Astrocyte (in vitro differentiated cells and primary cell): Measurements from ENCODE around the gene C9orf152. TPM values are rescaled to one million over a fixed set of nuclear protein-coding genes. Genes with fewer than 3 reads are reported as not detected.
A peak's percentile ranks its signal among the peaks of the same experiment; 100 is the strongest.

Experiments used
- DNase-seq: peaks from one replicate; pipeline ENCODE4 v3.0.0-alpha.2; 2010; ENCODE audit warnings: low read depth
- FAIRE-seq: peaks from 2 replicates; lab custom pipeline; 2011; peaks lifted over from hg19 to GRCh38; lab: Jason Lieb, UNC
- H2AFZ ChIP-seq: 2 replicates; pipeline ENCODE4 v1.6.0; 2012; ENCODE audit warnings: low read depth, low read length, inconsistent platforms
- H3K27ac ChIP-seq: 2 replicates; pipeline ENCODE4 v1.5.1; 2011; ENCODE audit warnings: low read depth, low read length, inconsistent platforms
- H3K27me3 ChIP-seq: 2 replicates; pipeline ENCODE4 v1.6.0; 2011; ENCODE audit warnings: low read length, inconsistent platforms; ENCODE audit not compliant: insufficient read depth
- H3K36me3 ChIP-seq: 2 replicates; pipeline ENCODE4 v1.5.1; 2011; ENCODE audit warnings: low read length, inconsistent platforms; ENCODE audit not compliant: insufficient read depth
- H3K4me1 ChIP-seq: 2 replicates; pipeline ENCODE4 v1.5.1; 2011; ENCODE audit warnings: low read length, inconsistent platforms; ENCODE audit not compliant: insufficient read depth
- H3K4me2 ChIP-seq: 2 replicates; pipeline ENCODE4 v1.6.0; 2012; ENCODE audit warnings: low read length, inconsistent platforms
- H3K4me3 ChIP-seq: 2 replicates; pipeline ENCODE4 v1.5.1; 2011; ENCODE audit warnings: low read depth, mild to moderate bottlenecking, low read length, inconsistent platforms; ENCODE audit not compliant: insufficient read depth
- H3K79me2 ChIP-seq: 2 replicates; pipeline ENCODE4 v1.6.0; 2012; ENCODE audit warnings: mild to moderate bottlenecking, low read length, inconsistent platforms; ENCODE audit not compliant: insufficient read depth
- H3K9ac ChIP-seq: 2 replicates; pipeline ENCODE4 v1.6.0; 2012; ENCODE audit warnings: mild to moderate bottlenecking, low read length, inconsistent platforms
- H3K9me3 ChIP-seq: 2 replicates; pipeline ENCODE4 v1.5.1; 2012; ENCODE audit warnings: low read depth, mild to moderate bottlenecking, low read length, inconsistent platforms; ENCODE audit not compliant: insufficient read depth
- H4K20me1 ChIP-seq: 2 replicates; pipeline ENCODE4 v1.6.0; 2012; ENCODE audit warnings: low read length, inconsistent platforms; ENCODE audit not compliant: insufficient read depth
- H3K27ac Mint-ChIP-seq: one replicate; pipeline ENCODE4 v1.8.0; 2021; ENCODE audit warnings: mild to moderate bottlenecking, mixed read lengths; ENCODE audit not compliant: unreplicated experiment
- H3K27me3 Mint-ChIP-seq: one replicate; pipeline ENCODE4 v1.8.0; 2021; ENCODE audit warnings: low read depth, mixed read lengths; ENCODE audit not compliant: unreplicated experiment
- H3K36me3 Mint-ChIP-seq: one replicate; pipeline ENCODE4 v1.8.0; 2021; ENCODE audit warnings: low read depth, mixed read lengths; ENCODE audit not compliant: unreplicated experiment
- H3K4me1 Mint-ChIP-seq: one replicate; pipeline ENCODE4 v1.8.0; 2021; ENCODE audit warnings: low read depth, mixed read lengths; ENCODE audit not compliant: unreplicated experiment
- H3K4me3 Mint-ChIP-seq: one replicate; pipeline ENCODE4 v1.8.0; 2021; ENCODE audit warnings: mild to moderate bottlenecking, moderate library complexity, mixed read lengths; ENCODE audit not compliant: unreplicated experiment
- H3K9me3 Mint-ChIP-seq: one replicate; pipeline ENCODE4 v1.8.0; 2021; ENCODE audit warnings: mild to moderate bottlenecking, mixed read lengths; ENCODE audit not compliant: unreplicated experiment
- CTCF ChIP-seq: IDR thresholded peaks from 2 replicates; pipeline ENCODE4 v1.5.1; 2011; ENCODE audit warnings: low read depth, mild to moderate bottlenecking, inconsistent platforms, low read length, moderate library complexity; ENCODE audit not compliant: insufficient read depth
- EZH2 ChIP-seq: IDR thresholded peaks from 2 replicates; pipeline ENCODE4 v1.6.1; 2012; ENCODE audit warnings: mild to moderate bottlenecking, low read length, inconsistent platforms; ENCODE audit not compliant: insufficient read depth
- total RNA-seq: library from RNA; stranded (reverse); gene quantifications from 2 replicates; pipeline ENCODE4 v1.2.1, GENCODE V29; 2021

The C9orf152 gene
- total RNA-seq, 1 donor from 2014 or later = 0.07 TPM

GRCh38 chr9:110214586-110215355 is 6.8 kb upstream of the C9orf152 start:
- no peaks in the 10 kb centered on the region for H3K9me3 ChIP-seq
- no peaks in the 10 kb centered on the region for H3K36me3 ChIP-seq
- no peak overlapping the region for H3K27ac Mint-ChIP-seq
- peaks cover 3% of the 10 kb centered on the region for H3K27me3 Mint-ChIP-seq
- H2AFZ ChIP-seq = no peak overlapping the region
- no peaks in the 10 kb centered on the region for H3K36me3 Mint-ChIP-seq
- no peak overlapping the region for H3K4me2 ChIP-seq
- peaks cover 7% of the 10 kb centered on the region for H3K9me3 Mint-ChIP-seq
- TF ChIP-seq EZH2 = no peak
- TF ChIP-seq CTCF = no peak
- H3K4me3 Mint-ChIP-seq = no peak overlapping the region
- no peaks in the 10 kb centered on the region for H3K79me2 ChIP-seq
- peaks cover 4% of the 10 kb centered on the region for H3K27me3 ChIP-seq
- DNase-seq (no peak), FAIRE-seq (no peak)
- no peaks in the 10 kb centered on the region for H4K20me1 ChIP-seq
- no peak overlapping the region for H3K27ac ChIP-seq
- peaks cover 2% of the 10 kb centered on the region for H3K4me1 Mint-ChIP-seq
- no peak overlapping the region for H3K9ac ChIP-seq
- no peak overlapping the region for H3K4me3 ChIP-seq
- H3K4me1 ChIP-seq = no peaks in the 10 kb centered on the region

- Histone ChIP-seq H3K4me3 (no peak overlapping the region), H3K9me3 (no peaks in the 10 kb centered on the region), H3K9ac (no peak overlapping the region), H3K4me2 (no peak overlapping the region), H3K4me1 (no peaks in the 10 kb centered on the region), H3K27ac (no peak overlapping the region), H3K36me3 (no peaks in the 10 kb centered on the region), H4K20me1 (no peaks in the 10 kb centered on the region), H2AFZ (no peak overlapping the region), H3K79me2 (no peaks in the 10 kb centered on the region), H3K27me3 (peaks cover 3% of the 10 kb centered on the region)
- peaks cover 2% of the 10 kb centered on the region for H3K4me1 Mint-ChIP-seq
- FAIRE-seq (no peak), DNase-seq (peak; percentile 59)
- H3K27ac Mint-ChIP-seq = no peak overlapping the region
- no peaks in the 10 kb centered on the region for H3K27me3 Mint-ChIP-seq
- TF ChIP-seq CTCF (no peak), EZH2 (no peak)
- H3K9me3 Mint-ChIP-seq = peaks cover 7% of the 10 kb centered on the region
- no peaks in the 10 kb centered on the region for H3K36me3 Mint-ChIP-seq
- no peak overlapping the region for H3K4me3 Mint-ChIP-seq
Observed at GRCh38 chr9:110214090-110214489, 6.1 kb upstream of the C9orf152 start.

DNA sequence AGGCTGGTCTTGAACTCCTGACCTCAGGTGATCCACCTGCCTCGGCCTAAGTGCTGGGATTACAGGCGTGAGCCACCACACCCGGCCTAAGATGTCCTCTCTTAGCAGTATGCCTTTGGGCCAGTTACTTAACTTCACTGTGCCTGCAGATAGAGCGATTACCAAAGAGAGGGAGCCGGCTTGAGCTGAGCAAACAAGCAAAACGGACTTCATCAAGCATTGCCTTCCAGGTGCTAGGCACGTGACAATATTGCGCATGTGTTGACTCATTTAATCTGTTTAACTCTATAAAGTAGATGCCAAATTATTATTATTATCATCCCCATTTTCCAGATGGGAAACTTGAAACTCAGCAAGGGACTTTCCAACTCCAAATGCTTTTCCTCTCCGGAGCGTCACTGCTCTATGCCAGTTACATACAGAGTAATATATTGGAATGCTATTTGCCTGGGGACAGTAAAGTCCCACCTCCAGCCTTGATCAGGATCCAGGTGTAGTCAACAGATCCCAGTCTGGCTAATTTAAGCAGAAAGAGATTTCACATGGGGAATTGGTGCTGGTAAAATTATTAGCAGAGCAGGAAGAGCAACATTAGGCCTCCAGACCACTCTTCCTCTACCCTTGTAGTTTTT is 5.6 kb upstream of the C9orf152 start:
- H4K20me1 ChIP-seq = no peaks in the 10 kb centered on the region
- Mint-ChIP-seq H3K4me3 (no peak overlapping the region), H3K27ac (no peak overlapping the region), H3K4me1 (peaks cover 2% of the 10 kb centered on the region), H3K36me3 (no peaks in the 10 kb centered on the region), H3K9me3 (peaks cover 7% of the 10 kb centered on the region), H3K27me3 (peaks cover under 1% of the 10 kb centered on the region)
- H3K79me2 ChIP-seq = no peaks in the 10 kb centered on the region
- H2AFZ ChIP-seq = no peak overlapping the region
- H3K9me3 ChIP-seq = no peaks in the 10 kb centered on the region
- H3K9ac ChIP-seq = no peak overlapping the region
- H3K4me3 ChIP-seq = no peak overlapping the region
- no peak for TF ChIP-seq CTCF
- FAIRE-seq (no peak), DNase-seq (no peak)
- H3K4me1 ChIP-seq = no peaks in the 10 kb centered on the region
- H3K4me2 ChIP-seq = no peak overlapping the region
- peaks cover 3% of the 10 kb centered on the region for H3K27me3 ChIP-seq
- H3K36me3 ChIP-seq = no peaks in the 10 kb centered on the region
- H3K27ac ChIP-seq = no peak overlapping the region
